Fibroblast of lung (primary cell): ENCODE results near the gene ABCC9.

Experiments
- CTCF ChIP-seq, 2 donors: IDR thresholded peaks in 1 of 2; conservative IDR thresholded peaks in 1 of 2; 1 replicate in 1 of 2; 2 replicates in 1 of 2; pipeline ENCODE4 v1.5.1; 2011 to 2012; ENCODE audit warnings: low read length in 2 of 2, control low read depth in 1 of 2, inconsistent platforms in 1 of 2, low read depth in 1 of 2, mild to moderate bottlenecking in 1 of 2
- EZH2 ChIP-seq: IDR thresholded peaks from 2 replicates; pipeline ENCODE4 v1.5.1; 2012; ENCODE audit warnings: low read length, control low read depth, mild to moderate bottlenecking; ENCODE audit errors: missing control alignments

GRCh38 chr12:21911832-21912231 is 29.4 kb downstream of the ABCC9 start:
- TF ChIP-seq CTCF (conservative IDR thresholded peaks at IDR 0.05 in 1 of 2, IDR thresholded peaks at IDR 0.05 in 1 of 2; ENCODE audit: low read depth in 1 of 2, low read length in 2 of 2): no peak
- TF ChIP-seq EZH2: no peak
